Activated CD4-positive, alpha-beta T cell treated with anti-CD3 and anti-CD28 coated beads, Interleukin-2, Interleukin-6, amounts not matched to agents 100 ng/mL and 50 ng/mL, durations not matched to agents 16 hours and 8 hours (primary cell): ENCODE results near the gene ZNF610.

Experiments used
- DNase-seq: peaks from one replicate; pipeline ENCODE4 v3.0.0-alpha.2; 2020

The ZNF610 gene

GRCh38 chr19:52398081-52398441 is 62.0 kb downstream of the ZNF610 start:
- DNase-seq = no peak

GRCh38 chr19:52410276-52410675 is 74.2 kb downstream of the ZNF610 start:
- DNase-seq = no peak

GRCh38 chr19:52415711-52416110 is 79.7 kb downstream of the ZNF610 start:
- no peak for DNase-seq
